ENCODE results near the gene NPTN. TPM values are rescaled to one million over a fixed set of nuclear protein-coding genes. Genes with fewer than 3 reads are reported as not detected.

Gene NPTN
- total RNA-seq, 2 experiments from 2014 or later, result 45.5 to 54.0 TPM

- no peak overlapping the region for H3K4me3 Mint-ChIP-seq
- no peak overlapping the region for H3K27ac Mint-ChIP-seq
- ATAC-seq, result no peak
- CTCF ChIA-PET, result interaction anchor here (1.4 to 5.7 kb wide), 3 partner anchors 16 to 46 kb away, joined by 4 to 45 read pairs (median 5); no protein-coding TSS in a partner anchor
- H3K4me1 Mint-ChIP-seq, result peaks cover 39% of the 10 kb centered on the region
- H3K27me3 Mint-ChIP-seq, result no peaks in the 10 kb centered on the region
- no peak for DNase-seq
- H3K36me3 Mint-ChIP-seq, result peaks cover 12% of the 10 kb centered on the region
- H3K9me3 Mint-ChIP-seq (ENCODE audit: low read depth), result no peaks in the 10 kb centered on the region
These were observed 27.3 kb downstream of the NPTN start for GRCh38 chr15:73605759-73606436.

- H3K27ac Mint-ChIP-seq, result no peak overlapping the region
- CTCF ChIA-PET, result interaction anchor here (1.3 to 1.8 kb wide), 3 partner anchors 17 to 32 kb away, joined by 3 to 5 read pairs (median 4); no protein-coding TSS in a partner anchor
- ATAC-seq (no peak), DNase-seq (no peak)
- no peaks in the 10 kb centered on the region for H3K27me3 Mint-ChIP-seq
- H3K9me3 Mint-ChIP-seq (ENCODE audit: low read depth), result no peaks in the 10 kb centered on the region
- H3K36me3 Mint-ChIP-seq, result peaks cover 12% of the 10 kb centered on the region
- peaks cover 38% of the 10 kb centered on the region for H3K4me1 Mint-ChIP-seq
- no peak overlapping the region for H3K4me3 Mint-ChIP-seq
These were observed 28.7 kb downstream of the NPTN start for GRCh38 chr15:73604477-73604876.

- CTCF ChIA-PET, result interaction anchor here (0.8 to 2.5 kb wide), 8 partner anchors 15 to 66 kb away, joined by 3 to 9 read pairs (median 3); no protein-coding TSS in a partner anchor
- Mint-ChIP-seq H3K4me1 (peaks cover 27% of the 10 kb centered on the region), H3K27me3 (no peaks in the 10 kb centered on the region), H3K36me3 (peaks cover 9% of the 10 kb centered on the region), H3K9me3 (ENCODE audit: low read depth) (no peaks in the 10 kb centered on the region), H3K27ac (no peak overlapping the region), H3K4me3 (no peak overlapping the region)
- no peak for DNase-seq
- no peak for ATAC-seq
These were observed 30.2 kb downstream of the NPTN start for GRCh38 chr15:73602992-73603391.

GRCh38 chr15:73602446-73602843, 30.7 kb downstream of the NPTN start:
- Mint-ChIP-seq H3K36me3 (peaks cover 9% of the 10 kb centered on the region), H3K27me3 (no peaks in the 10 kb centered on the region), H3K4me1 (peaks cover 21% of the 10 kb centered on the region), H3K9me3 (ENCODE audit: low read depth) (no peaks in the 10 kb centered on the region), H3K27ac (no peak overlapping the region), H3K4me3 (no peak overlapping the region)
- ATAC-seq, result peak; percentile 55
- CTCF ChIA-PET, result interaction anchor here (0.8 to 2.5 kb wide), 5 partner anchors 14 to 66 kb away, joined by 3 to 9 read pairs (median 3); no protein-coding TSS in a partner anchor
- no peak for DNase-seq

GRCh38 chr15:73601451-73602445, 31.4 kb downstream of the NPTN start:
- H3K4me1 Mint-ChIP-seq, result peaks cover 15% of the 10 kb centered on the region
- H3K9me3 Mint-ChIP-seq (ENCODE audit: low read depth), result no peaks in the 10 kb centered on the region
- no peaks in the 10 kb centered on the region for H3K27me3 Mint-ChIP-seq
- H3K27ac Mint-ChIP-seq, result no peak overlapping the region
- ATAC-seq (no peak), DNase-seq (no peak)
- peaks cover 4% of the 10 kb centered on the region for H3K36me3 Mint-ChIP-seq
- CTCF ChIA-PET, result interaction anchor here (0.8 to 2.5 kb wide), 3 partner anchors 14 to 67 kb away, joined by 3 to 9 read pairs (median 3); no protein-coding TSS in a partner anchor
- no peak overlapping the region for H3K4me3 Mint-ChIP-seq

- CTCF ChIA-PET, result interaction anchor here (1.1 to 2.5 kb wide), 2 partner anchors 36 to 317 kb away, joined by 3 to 9 read pairs; no protein-coding TSS in a partner anchor
- Mint-ChIP-seq H3K36me3 (peaks cover 2% of the 10 kb centered on the region), H3K9me3 (ENCODE audit: low read depth) (no peaks in the 10 kb centered on the region), H3K4me1 (peaks cover 22% of the 10 kb centered on the region), H3K27me3 (no peaks in the 10 kb centered on the region), H3K27ac (no peak overlapping the region), H3K4me3 (no peak overlapping the region)
- no peak for DNase-seq
- ATAC-seq, result no peak
These were observed 32.5 kb downstream of the NPTN start for GRCh38 chr15:73600413-73601335.

- Mint-ChIP-seq H3K27ac (no peak overlapping the region), H3K4me3 (no peak overlapping the region), H3K27me3 (no peaks in the 10 kb centered on the region), H3K4me1 (peaks cover 25% of the 10 kb centered on the region), H3K9me3 (ENCODE audit: low read depth) (no peaks in the 10 kb centered on the region), H3K36me3 (peaks cover under 1% of the 10 kb centered on the region)
- ATAC-seq (no peak), DNase-seq (no peak)
- CTCF ChIA-PET, result interaction anchor here (1.1 kb wide), 1 partner anchor 317 kb away, joined by 3 read pairs; no protein-coding TSS in a partner anchor
These were observed 33.3 kb downstream of the NPTN start for GRCh38 chr15:73599934-73600333.

GRCh38 chr15:73598530-73599160, 34.5 kb downstream of the NPTN start:
- CTCF ChIA-PET, result interaction anchor here (0.7 to 1.3 kb wide), 2 partner anchors 9 to 38 kb away, joined by 3 read pairs; no protein-coding TSS in a partner anchor
- H3K9me3 Mint-ChIP-seq (ENCODE audit: low read depth), result no peaks in the 10 kb centered on the region
- DNase-seq (no peak), ATAC-seq (no peak)
- no peak overlapping the region for H3K4me3 Mint-ChIP-seq
- H3K27me3 Mint-ChIP-seq, result no peaks in the 10 kb centered on the region
- H3K4me1 Mint-ChIP-seq, result peaks cover 18% of the 10 kb centered on the region
- no peak overlapping the region for H3K27ac Mint-ChIP-seq
- peaks cover 1% of the 10 kb centered on the region for H3K36me3 Mint-ChIP-seq

- no peaks in the 10 kb centered on the region for H3K9me3 Mint-ChIP-seq (ENCODE audit: low read depth)
- peaks cover 19% of the 10 kb centered on the region for H3K4me1 Mint-ChIP-seq
- no peak overlapping the region for H3K4me3 Mint-ChIP-seq
- DNase-seq, result no peak
- no peak overlapping the region for H3K27ac Mint-ChIP-seq
- CTCF ChIA-PET, result interaction anchor here (1.3 to 1.6 kb wide), 2 partner anchors 39 to 40 kb away, joined by 3 to 10 read pairs; no protein-coding TSS in a partner anchor
- peaks cover 3% of the 10 kb centered on the region for H3K36me3 Mint-ChIP-seq
- H3K27me3 Mint-ChIP-seq, result no peaks in the 10 kb centered on the region
- no peak for ATAC-seq
These were observed 36.1 kb downstream of the NPTN start for GRCh38 chr15:73597036-73597638.

- CTCF ChIA-PET, result interaction anchor here (1.6 kb wide), 1 partner anchor 40 kb away, joined by 10 read pairs; no protein-coding TSS in a partner anchor
- Mint-ChIP-seq H3K27me3 (no peaks in the 10 kb centered on the region), H3K27ac (no peak overlapping the region), H3K4me3 (no peak overlapping the region), H3K36me3 (peaks cover 11% of the 10 kb centered on the region), H3K9me3 (ENCODE audit: low read depth) (no peaks in the 10 kb centered on the region), H3K4me1 (peaks cover 19% of the 10 kb centered on the region)
- DNase-seq (no peak), ATAC-seq (no peak)
These were observed 37.0 kb downstream of the NPTN start for GRCh38 chr15:73596174-73596573.

GRCh38 chr15:73594109-73594508, 39.1 kb downstream of the NPTN start:
- no peak for ATAC-seq
- Mint-ChIP-seq H3K36me3 (peaks cover 14% of the 10 kb centered on the region), H3K4me3 (no peak overlapping the region), H3K9me3 (ENCODE audit: low read depth) (no peaks in the 10 kb centered on the region), H3K27me3 (no peaks in the 10 kb centered on the region), H3K4me1 (peaks cover 17% of the 10 kb centered on the region), H3K27ac (no peak overlapping the region)
- DNase-seq, result no peak
- CTCF ChIA-PET, result interaction anchor here (0.9 kb wide), 1 partner anchor 42 kb away, joined by 3 read pairs; no protein-coding TSS in a partner anchor

Data from activated CD8-positive, alpha-beta memory T cell treated with anti-CD3 and anti-CD28 coated beads, Interleukin-2, amount 10 ng/mL, durations not matched to agents 7 days and 5 days (primary cell).